HG03066 (cell line): ENCODE data around the gene PIP4K2A.

Source experiments
- ATAC-seq: cut with Tn5 transposase; IDR thresholded peaks from one replicate; pipeline ENCODE4 v1.9.1; 2021; ENCODE audit warnings: low read depth; ENCODE audit not compliant: unreplicated experiment

PIP4K2A gene

GRCh38 chr10:22670788-22671187 lies 43.6 kb downstream of the PIP4K2A start:
- ATAC-seq: no peak

GRCh38 chr10:22669163-22669711 lies 45.1 kb downstream of the PIP4K2A start:
- ATAC-seq: no peak

- ATAC-seq: no peak
Observed at GRCh38 chr10:22667093-22667480, 47.3 kb downstream of the PIP4K2A start.

GRCh38 chr10:22666287-22667092 lies 47.9 kb downstream of the PIP4K2A start:
- peak; percentile 85 for ATAC-seq

GRCh38 chr10:22665329-22665728 lies 49.0 kb downstream of the PIP4K2A start:
- ATAC-seq: no peak

GRCh38 chr10:22662733-22663330 lies 51.5 kb downstream of the PIP4K2A start:
- no peak for ATAC-seq

- no peak for ATAC-seq
Observed at GRCh38 chr10:22659866-22660265, 54.5 kb downstream of the PIP4K2A start.

GRCh38 chr10:22658745-22659410 lies 55.5 kb downstream of the PIP4K2A start:
- no peak for ATAC-seq

GRCh38 chr10:22657566-22658225 lies 56.7 kb downstream of the PIP4K2A start:
- no peak for ATAC-seq

GRCh38 chr10:22657024-22657423 lies 57.4 kb downstream of the PIP4K2A start:
- no peak for ATAC-seq

- ATAC-seq: no peak
Observed at GRCh38 chr10:22656036-22656435, 58.3 kb downstream of the PIP4K2A start.

GRCh38 chr10:22655312-22655981 lies 58.9 kb downstream of the PIP4K2A start:
- ATAC-seq: no peak

- no peak for ATAC-seq
Observed at GRCh38 chr10:22652988-22653481, 61.3 kb downstream of the PIP4K2A start.

GRCh38 chr10:22651276-22651980 lies 63.0 kb downstream of the PIP4K2A start:
- no peak for ATAC-seq

GRCh38 chr10:22649994-22650393 lies 64.4 kb downstream of the PIP4K2A start:
- no peak for ATAC-seq

GRCh38 chr10:22649390-22649841 lies 65.0 kb downstream of the PIP4K2A start:
- ATAC-seq: no peak

GRCh38 chr10:22648547-22648961 lies 65.8 kb downstream of the PIP4K2A start:
- ATAC-seq: no peak

- ATAC-seq: no peak
Observed at GRCh38 chr10:22647244-22647643, 67.1 kb downstream of the PIP4K2A start.

- ATAC-seq: peak; percentile 51
Observed at GRCh38 chr10:22646388-22646853, 68.0 kb downstream of the PIP4K2A start.
